Stimulated activated CD8-positive, alpha-beta memory T cell treated with anti-CD3 and anti-CD28 coated beads, Interleukin-12 subunit alpha, Interleukin-12 subunit beta, amount 100 ng/mL, for 4 hours (primary cell): ENCODE measurements around the gene GTF2I.
"Not testable (repeated sequence)": the region's sequence is repeated elsewhere in the genome, so short reads cannot be mapped to it uniquely, and the experiment has no call there.

Experiments
- DNase-seq: peaks from one replicate; pipeline ENCODE4 v3.0.0-alpha.2; 2020; ENCODE audit warnings: low read depth

Gene GTF2I

GRCh38 chr7:74717889-74718288 lies 60.4 kb downstream of the GTF2I start:
- no peak for DNase-seq

- DNase-seq = no peak
Measured at GRCh38 chr7:74718336-74718735, 60.8 kb downstream of the GTF2I start.

DNA sequence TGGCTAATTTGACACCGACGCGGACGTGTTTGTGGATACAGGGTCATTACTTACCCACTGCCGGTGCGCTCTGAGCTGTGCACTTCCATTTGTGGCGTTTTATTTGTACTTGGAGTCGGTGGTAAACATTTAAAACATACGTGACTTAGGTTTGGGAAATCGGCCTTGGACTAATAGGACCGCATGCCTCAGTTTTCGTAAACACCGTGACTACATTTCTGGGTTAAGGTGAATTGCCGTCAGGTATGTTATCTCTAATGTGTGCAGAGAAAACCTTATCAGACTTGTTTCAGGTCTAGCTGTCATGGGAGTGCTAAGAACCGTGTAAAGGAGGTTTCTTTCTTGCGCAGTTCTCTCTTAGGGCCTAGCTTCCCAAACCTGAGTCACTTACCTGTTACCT lies 64.6 kb downstream of the GTF2I start:
- DNase-seq = no peak

DNA sequence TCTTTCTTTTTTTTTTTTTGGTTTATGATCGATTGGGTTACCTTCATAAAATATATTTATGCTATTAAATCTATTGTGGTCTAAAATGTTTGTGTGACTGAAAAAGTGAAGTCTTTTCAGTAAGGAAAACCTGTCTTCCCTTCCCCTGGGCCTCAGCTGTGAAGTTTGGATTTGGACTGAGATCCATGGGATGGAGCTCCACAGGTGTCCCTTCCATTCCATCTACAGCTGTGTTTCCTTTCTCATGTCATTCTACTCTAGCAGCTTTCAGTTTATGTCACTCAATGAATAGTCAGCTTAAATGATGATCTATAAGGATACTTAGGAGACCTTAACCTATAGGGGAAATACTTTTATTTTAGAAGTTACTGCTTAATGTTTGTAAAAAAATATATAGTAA lies 68.3 kb downstream of the GTF2I start:
- DNase-seq = no peak

- DNase-seq = no peak
Measured at GRCh38 chr7:74726309-74727101, 69.0 kb downstream of the GTF2I start.

- not testable (repeated sequence) for DNase-seq
Measured at GRCh38 chr7:74728686-74729085, 71.2 kb downstream of the GTF2I start.

GRCh38 chr7:74730186-74730585 lies 72.7 kb downstream of the GTF2I start:
- DNase-seq = not testable (repeated sequence)

DNA sequence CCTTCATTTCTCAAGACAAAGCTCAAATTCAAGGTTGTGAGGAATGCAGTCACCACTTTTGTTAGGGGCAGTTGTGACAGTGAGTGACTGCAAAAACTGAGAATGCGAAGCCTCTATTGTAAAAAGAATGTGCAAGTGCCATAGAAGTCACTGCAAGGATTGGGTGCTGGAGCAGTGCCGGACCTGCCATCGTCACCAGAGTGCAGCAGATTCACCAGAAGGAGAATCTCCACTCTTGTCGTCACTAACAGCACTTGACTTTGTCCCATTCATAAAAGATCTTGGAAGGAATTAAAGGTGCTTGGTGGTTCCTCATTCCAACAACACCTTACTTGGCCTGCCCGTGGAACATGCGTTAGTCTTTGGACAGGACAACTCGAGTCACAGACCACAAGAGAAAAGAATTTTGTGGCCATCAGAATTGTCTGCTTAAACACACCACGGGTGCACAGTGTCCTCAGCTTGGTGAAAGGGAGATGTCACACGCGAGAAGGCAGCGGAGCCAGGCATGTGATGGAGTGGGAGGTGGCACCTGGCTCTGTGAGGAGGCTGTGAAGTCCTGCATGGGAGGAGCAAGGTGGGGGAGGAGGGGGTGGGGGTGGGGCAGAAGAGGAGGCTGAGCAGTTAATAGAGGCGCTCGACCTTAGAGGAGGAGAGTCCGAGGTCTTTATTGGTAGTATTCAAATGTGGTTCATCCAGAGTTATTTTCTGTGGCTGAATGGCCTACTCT lies 82.6 kb downstream of the GTF2I start:
- not testable (repeated sequence) for DNase-seq

DNA sequence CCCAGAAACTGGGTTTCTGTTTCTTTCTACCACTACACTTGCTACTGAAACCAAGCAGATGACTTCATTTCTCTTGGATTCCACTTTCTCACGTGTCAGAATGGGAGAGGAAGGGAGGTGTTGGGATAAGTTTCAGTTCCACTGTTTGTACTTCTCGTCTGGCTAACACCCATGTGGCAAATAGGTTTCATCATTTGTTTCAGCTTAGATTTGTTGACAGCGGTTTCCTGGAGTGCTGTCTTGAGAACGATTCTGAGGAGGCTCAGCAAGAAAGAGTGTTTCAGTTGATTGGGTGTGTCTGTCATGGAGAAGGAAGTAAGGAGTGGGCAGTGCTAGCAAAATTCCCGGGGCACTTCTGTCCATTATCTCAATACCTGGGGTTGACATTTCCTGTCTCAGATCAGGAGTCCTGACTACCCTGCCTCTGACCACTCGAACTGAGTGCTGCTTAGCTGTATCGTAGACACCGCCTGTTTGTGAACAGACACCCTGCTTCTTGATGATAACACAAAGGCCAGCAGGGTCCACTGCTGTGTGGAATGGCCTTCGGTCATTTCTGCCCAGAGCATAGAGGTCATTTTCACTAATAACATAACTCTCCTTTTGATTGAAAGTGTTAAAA lies 86.5 kb downstream of the GTF2I start:
- DNase-seq = not testable (repeated sequence)

DNA sequence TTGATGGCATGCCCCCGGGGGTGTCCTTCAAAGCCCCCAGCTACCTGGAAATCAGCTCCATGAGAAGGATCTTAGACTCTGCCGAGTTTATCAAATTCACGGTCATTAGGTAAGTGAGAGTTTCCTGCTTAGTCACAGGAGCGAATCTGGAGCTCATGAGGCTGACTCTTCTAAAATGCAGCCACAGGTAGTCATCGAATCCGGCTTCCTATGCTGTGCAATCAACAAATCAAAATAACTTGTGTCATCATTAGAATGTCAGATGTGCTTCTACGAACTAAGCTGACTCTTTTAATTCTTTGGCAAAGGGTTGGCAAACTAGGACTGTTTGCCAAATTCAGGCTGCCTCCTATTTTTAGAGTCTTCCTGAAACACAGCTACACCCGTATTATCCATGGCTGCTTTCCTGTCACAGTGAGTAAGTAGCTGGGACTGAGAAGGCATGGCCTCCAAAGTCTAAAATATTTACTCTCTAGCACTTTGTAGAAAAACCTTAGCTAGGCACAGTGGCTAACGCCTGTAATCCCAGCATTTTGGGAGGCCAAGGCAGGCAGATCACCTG lies 96.5 kb downstream of the GTF2I start:
- not testable (repeated sequence) for DNase-seq

DNA sequence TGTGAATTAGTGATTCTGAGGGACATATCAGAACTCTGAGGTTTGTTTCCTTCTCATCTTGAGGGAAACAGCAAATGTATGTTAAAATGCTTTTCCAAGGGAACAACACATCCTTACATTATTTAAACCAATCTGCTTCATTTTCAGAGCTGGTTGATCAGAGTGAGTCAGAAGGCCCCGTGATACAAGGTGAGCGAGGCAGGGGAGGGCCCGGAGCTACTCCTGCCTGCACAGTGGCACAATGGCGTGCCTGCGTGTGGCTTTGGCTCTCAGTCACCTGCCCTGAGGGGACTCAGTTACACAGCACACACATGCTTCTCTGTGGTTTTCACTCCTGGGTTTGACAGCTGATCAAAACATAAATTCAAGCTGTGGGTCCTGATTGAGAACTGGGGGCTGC lies 99.2 kb downstream of the GTF2I start:
- not testable (repeated sequence) for DNase-seq

DNA sequence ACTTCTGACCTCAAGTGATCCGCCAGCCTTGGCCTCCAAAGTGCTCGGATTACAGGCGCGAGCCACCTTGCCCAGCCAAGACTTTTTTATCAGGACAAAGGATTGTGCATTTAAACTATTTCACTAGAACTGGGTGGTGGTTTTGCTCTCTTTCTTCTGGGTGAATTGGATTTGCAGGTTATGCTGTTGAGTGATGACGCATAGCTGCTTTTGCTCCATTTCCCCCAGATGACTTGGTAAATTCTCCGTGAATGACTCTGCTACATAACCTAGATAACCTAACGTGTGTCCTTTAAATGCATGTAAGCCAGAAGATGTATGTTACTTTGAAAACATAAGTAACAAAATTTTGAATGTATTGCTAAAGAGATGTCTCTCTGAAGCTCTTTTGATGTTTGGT lies 100.8 kb downstream of the GTF2I start:
- DNase-seq = not testable (repeated sequence)

DNA sequence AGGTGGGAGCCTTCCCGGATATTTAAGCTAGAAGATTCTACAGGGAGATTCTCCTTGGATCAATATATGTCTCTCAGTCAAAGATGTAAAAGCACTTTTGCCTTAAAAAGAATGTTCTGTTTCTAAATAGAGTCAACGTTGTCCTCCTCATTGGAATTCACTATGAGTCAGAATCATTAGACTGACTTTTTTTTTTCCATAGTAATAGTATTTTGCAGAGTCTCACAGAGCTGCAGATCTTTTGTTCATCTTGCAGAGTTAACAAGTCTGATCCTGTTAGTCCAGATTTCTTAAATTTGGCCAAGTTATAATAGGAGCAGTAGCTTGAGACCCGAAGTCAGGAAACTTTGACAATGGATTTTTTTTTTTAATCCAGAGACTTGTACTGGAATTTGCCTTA lies 101.5 kb downstream of the GTF2I start:
- DNase-seq = not testable (repeated sequence)

GRCh38 chr7:74765205-74765918 lies 107.8 kb downstream of the GTF2I start:
- not testable (repeated sequence) for DNase-seq

- DNase-seq = not testable (repeated sequence)
Measured at GRCh38 chr7:74766509-74766908, 109.0 kb downstream of the GTF2I start.

GRCh38 chr7:74766991-74767390 lies 109.5 kb downstream of the GTF2I start:
- not testable (repeated sequence) for DNase-seq

DNA sequence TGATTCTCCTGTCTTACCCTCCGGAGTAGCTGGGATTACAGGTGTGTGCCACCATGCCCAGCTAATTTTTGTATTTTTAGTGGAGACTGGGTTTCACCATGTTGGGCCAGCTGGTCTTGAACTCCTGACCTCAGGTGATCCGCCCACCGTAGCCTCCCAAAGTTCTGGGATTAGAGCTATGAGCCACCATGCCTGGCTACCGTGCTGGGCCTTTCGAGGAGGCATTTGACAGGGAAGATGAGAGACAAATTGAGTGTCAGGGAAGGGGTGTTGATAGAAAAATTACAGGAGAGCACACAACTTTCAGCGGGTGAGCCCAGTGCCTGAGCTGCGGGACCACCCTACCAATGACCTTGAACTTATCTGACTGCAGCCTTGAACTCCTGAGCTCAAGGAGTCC lies 112.5 kb downstream of the GTF2I start:
- DNase-seq = not testable (repeated sequence)

- DNase-seq = not testable (repeated sequence)
Measured at GRCh38 chr7:74772093-74772492, 114.6 kb downstream of the GTF2I start.

DNA sequence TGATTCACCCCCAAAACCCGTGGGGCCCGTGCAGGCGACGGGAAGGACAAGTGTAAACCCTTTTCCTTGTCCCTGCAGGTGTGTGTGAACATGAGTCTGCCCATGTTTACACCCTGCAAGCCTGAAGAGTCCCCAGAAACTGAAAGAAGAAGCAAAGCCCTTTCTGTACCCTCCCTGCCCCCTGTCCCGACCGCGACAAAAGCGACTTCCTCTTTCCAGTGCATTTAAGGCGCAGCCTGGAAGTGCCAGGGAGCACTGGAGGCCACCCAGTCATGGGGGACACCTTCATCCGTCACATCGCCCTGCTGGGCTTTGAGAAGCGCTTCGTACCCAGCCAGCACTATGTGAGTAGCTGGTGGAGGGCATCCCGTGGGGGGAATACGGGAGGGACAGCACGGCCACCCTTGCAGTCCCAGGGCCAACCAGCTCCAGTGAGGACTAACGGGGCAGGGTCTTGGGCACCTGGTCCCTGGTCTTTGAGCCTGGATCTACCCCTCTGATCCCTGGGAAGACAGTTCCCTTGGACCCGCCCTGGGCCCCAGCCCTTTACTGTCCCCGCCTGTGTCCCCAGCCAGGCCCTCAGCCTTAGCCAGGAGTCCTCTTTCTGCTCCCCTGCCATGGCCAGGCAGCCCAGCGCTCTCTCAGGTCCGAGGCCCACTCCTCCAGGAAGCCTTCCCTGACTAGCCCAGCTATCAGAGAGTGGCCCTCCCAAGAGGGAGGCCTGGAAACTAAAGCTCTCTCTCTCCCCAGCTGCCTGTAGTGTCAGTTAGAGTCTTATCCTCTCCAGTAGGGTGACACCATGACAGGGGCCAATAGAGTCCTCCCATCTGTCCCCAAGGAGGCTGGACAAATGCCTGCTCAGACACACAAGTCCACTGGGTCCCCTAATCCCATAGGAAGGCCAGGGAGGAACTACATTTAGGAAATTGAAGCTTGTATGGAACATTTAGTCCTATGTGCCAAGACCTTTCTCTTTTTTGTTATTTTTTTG lies 116.5 kb downstream of the GTF2I start, which contains the start of gene NCF1:
TSS of gene NCF1 (plus strand) at position 252 of the 991 bp plus-strand sequence. CDS start at position 273, 21 bp downstream.
- not testable (repeated sequence) for DNase-seq

- not testable (repeated sequence) for DNase-seq
Measured at GRCh38 chr7:74775111-74775510, 117.6 kb downstream of the GTF2I start.
